Kidney glomerular epithelial cell (primary cell): ENCODE measurements around the gene UBL3.

ENCODE experiments used
- DNase-seq: peaks from one replicate; lab custom pipeline; 2025; lab: John Stamatoyannopoulos, UW

The UBL3 gene

DNA sequence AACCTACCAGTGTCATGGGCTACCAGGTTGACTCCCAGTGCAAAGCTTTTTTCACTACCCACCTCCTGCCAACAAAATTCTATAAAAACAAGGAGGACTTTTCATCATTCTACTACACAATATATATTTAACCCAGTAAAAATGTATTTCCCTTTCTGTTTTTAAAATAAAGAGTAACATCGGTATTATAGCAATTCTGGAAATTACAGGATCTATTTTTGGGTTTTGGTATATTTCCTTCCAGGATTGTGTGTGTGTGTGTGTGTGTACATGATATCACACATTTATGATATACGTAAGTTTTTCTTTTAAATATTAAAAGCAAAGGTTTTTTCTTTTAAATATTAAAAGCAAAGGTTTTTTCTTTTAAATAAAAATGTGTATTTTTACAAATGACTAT, 6.0 kb upstream of the UBL3 start:
- no peak for DNase-seq

DNA sequence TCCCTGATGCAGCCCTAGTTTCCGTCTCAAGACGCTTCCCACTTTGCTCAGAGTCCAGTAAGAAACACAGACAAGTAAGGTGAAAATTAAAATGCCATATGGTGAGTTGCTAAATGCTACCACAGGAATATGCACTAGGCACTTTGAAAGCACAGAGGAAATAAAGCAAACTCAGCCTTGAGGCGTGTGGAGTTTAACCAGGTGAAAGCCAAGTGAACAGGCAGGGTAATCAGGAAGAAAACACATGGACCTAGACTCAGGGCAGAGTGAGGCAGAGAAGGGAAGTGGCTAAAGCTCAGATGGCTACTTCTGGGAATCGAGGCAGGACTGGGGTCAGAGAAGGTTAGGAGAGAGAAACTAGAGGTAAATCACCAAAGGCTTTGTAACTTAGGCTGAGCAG, 5.4 kb upstream of the UBL3 start:
- DNase-seq, result no peak

DNA sequence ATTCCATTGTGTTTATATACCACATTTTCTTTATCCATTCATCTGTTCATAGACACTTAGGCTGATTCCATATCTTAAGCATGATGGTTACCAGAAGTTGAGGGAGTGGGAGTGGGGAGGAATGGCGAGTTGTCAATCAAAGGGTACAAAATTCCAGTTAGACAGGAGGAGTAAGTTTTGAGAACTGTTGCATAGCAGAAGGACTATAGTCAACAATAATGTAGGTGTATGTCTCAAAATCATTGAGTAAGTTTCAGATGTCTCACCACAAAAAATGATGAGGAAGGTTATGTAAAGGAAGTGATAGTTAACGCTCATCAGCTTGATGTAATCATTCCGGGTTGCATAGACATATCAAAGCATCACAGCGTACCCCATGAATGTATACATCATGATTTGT, 4.6 kb upstream of the UBL3 start:
- DNase-seq, result no peak

DNA sequence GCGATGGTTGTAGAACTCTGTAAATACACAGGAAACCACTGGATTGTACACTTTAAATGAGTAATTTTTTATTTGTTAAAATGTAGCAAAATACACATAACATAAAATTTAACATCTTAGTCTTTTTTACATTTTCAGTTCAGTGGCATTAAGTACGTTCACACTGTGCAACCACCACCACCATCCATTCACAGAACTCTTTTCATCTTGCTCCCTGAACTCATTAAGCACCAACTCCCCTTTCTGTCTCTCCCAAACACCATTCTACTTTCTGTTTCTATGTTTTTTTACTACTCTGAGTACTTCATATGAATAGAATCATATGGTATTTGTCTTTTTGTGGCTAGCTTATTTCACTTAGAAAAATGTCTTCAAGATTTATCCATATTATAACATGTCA, 2.7 kb upstream of the UBL3 start:
- DNase-seq, result no peak

DNA sequence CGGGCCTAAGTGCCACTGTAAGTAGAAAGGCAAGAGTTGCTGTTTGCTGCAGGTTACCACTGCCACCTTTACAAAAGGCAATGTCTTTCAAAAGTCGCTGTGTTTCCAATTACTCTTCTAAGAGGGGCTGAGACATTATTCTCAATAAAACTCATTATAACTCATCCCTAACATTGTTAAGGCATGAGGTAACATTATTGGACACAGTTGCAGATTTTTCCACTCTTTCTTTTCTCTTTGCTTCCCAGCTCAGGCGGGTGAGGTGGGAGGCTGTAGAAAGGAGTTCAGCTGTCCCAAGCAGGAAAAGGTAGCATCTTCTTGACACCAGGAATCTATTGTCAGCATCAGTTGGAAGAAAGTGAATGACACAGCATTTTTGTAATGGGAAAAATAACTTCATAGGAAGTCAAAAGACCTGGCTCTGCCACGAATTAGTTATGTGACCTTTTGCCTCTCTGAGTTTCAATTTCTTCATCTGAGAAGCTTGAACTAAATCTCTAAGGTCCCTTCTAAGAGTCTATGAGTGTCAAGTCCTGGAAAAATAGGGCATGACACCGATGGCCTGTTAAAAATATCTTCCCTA, 2.1 kb upstream of the UBL3 start:
- peak; percentile 16 for DNase-seq

DNA sequence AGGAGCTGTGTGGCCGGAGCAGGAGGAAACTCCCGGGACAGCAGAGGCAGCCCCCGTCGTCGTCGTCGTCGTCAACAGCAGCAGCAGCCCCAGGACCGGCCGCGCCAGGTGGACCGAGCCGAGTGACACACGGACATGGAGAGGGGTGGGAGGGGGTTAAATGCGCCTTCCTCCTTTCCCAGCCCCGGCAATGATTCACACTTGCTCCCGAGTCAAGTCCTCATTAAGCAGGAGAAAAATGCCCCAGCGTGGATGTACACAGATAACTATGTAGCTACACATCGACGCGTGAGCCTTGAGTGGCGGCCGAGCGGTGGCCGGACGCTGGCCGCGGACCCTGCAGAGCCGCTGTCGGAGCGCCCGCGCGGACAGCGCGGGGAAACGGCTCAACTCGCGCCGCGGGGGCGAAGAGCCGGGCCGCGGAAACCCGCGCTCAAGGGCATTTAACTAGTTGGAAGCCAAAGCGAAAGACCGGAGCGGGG, 645 bp downstream of the UBL3 start:
- peak; percentile 49 for DNase-seq

DNA sequence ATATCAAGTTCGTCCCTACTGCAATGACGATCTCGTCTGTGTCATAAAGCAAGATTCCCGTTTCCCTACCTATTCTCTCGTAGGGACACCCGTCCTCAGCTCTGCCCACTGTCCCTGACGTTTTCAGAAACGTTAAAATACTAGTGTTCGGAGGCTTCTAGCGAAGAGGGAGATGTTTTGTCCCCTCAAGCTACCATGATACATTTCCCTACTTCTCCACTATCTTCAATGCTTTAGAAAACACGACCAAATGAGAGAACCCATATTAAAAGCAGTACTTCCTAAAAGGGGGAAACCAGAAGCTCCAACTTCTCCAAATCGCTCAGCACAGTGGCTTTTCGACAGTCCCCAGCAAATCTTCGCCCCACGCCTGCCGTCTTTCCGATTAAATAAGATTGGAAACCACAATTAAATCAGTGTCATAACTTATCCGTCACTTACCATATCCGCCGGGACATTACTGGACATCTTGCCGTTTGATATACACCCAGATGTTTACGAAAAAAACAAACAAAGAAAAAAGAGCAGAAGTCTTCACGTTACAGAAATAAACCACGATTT, 1.3 kb downstream of the UBL3 start:
- peak; percentile 50 for DNase-seq

DNA sequence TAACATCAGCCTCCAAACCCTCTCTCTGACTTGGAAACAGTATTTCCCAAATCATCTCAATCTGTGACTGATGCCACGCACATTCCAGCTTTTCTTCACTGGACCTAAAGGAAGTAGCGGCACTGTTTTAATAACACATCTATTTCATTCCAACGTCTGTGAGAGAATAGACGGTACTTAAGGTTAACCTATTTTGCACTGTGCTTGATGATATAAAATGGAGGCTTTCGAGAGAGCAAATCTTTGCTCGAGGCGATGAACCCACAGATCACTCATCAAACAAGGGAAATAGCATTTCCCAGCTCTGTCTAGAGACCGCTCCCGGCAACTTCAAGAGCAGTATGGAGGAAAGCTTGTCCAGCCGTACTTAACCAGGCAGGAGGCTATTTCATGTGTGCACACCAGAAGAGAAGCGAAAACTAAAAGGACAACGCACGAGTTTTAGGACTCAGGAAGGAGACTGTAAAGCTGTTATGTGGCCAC, 2.9 kb downstream of the UBL3 start:
- DNase-seq, result peak; percentile 15

DNA sequence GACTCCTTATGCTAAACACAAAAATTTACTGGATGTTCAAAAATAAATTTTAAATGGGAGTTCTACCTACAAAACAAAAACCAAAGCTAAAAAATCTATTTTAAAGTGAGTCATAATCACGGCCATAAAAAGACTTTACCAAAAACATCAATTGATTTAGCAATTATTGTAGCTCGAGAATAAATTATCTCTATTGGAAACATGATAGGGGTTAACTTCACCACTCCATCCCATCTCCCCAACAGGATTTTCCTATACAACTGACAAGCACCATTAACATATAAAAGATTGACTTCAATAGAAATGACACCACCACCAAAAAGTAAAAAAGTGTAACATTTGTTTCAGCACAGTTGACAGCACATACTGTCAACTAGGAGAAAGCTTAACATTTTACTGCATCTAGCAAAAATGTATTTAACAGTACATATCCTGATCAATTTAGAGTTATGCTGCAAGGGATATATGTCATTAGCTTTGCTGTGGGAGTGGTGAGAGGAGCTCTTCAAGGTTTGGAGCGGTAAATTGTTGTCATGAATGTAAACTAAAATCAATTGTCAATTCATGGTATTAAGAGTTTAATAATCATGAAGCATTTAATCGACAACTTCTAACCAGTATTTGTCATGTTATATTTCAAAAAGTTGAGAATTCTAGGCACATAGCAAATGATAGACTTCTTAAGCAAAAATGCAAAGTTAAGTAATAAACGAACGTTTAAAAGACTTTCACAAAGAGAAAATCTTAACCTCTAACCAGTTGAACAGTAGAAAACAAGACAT, 3.8 kb downstream of the UBL3 start:
- DNase-seq, result no peak

DNA sequence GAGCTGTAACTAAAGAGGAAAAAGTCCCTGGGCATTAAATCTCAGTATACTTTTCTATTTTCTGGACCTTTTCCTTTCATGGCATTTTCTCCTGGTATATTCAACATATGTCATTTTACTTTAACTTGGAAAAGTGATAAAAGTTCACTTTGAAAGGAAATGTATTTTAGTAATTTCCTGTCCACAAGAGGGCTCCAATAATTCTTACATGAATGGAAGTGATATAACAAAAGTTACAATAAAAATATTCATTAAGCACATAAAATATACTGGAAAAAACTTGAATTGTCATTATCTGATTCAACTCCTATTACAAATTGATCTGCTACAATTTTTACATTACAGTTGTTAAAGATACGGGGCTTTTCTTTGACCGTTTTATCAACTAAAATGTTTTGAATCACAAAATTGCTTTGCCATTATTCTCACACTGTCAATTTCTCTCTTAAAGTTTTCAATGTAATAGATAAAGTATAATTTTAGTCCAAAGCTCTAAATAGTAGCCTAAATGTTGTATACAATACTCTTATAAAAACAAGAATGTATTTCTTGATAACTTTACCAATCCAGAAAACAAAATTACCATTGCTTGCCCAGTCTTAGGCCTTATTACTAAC, 4.9 kb downstream of the UBL3 start:
- DNase-seq, result peak; percentile 20

DNA sequence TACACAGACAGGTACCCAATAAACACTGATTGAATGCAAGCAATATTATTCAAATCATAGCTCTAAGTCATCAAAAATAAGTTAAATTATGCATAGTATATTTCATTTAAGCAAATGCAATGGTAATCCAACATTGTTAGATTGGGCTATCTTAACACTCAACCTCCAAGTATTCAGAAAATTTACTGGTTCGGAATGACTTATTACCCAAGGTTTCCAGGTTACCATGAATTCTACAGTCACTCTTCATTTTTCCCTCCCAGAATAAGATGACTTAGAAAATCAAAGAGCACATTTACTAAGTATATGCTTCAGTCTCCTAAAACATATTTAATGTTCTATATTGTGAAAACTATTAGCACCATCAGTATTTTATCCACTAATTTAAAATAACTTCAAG, 6.0 kb downstream of the UBL3 start:
- DNase-seq, result no peak

DNA sequence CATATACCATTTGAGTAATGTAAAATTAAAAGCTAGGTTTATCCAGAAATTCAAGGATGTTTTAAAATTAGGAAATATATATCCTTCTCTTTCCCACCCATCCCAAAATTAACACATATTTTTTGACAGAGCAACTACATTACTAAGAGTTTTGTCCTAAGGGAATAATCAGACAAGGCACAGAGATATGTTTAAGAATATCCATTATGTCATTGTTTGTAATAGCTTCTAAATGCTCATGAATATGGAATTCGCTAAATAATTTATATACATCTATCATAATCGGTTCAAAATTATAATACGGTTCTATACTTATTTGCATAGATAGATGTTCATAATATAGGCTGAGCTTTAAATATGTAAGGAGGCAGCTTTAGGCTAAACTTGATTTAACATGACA, 9.8 kb downstream of the UBL3 start:
- no peak for DNase-seq

DNA sequence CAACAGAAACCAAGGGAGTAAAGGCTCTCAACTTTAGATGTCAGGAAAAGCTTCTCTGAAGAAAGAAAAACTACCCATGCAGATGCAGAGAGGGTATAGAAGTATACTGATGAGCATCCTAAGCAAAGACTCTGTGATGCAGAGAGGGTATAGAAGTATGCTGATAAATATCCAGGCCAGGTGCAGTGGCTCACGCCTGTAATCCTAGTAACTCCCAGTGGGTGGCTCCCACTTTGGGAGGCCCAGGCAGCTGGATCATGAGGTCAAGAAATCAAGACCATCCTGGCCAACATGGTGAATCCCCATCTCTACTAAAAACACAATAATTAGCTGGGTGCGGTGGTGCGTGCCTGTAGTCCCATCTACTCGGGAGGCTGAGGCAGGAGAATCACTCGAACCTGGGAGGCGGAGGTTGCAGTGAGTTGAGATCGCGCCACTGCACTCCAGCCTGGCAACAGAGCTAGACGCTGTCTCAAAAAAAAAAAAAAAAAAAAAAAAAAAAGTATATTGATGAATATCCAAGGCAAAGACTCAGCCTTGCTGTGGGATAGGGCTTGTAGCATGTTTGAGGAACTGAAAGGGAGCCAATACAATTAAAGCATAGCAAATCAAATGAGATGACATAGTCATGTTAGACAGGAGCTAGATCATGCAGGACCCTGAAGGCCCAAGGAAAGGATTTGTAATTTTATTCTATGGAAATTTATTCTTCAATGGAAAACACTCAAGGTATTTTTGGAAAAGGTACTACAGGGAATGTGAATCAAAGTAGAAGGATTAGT, 14.9 kb downstream of the UBL3 start:
- DNase-seq, result no peak

DNA sequence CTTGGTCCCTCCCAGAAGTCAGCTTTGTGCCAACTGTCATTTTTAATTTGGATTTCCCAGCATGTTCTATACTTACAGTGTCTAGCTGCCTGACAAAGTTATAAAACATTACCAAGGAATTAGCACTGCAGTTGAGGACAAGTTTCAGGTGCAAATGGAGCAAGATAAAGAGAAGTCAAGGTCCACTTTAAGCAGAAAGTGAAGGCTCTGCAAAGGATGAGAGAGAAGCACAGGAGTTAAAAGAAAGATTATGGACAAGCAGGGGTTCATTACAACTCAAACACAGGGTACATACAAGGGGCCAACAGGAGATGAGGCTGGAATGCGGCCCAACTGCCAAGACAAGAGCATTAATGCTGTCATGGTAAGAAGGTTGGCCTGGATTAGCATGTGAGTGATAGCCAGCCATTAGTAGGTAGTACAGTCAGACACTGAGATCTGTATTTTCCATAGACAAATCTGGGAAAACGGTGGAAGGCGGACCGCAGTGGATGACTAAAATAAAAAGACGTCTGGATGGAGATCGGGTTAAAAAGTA, 17.6 kb downstream of the UBL3 start:
- no peak for DNase-seq

DNA sequence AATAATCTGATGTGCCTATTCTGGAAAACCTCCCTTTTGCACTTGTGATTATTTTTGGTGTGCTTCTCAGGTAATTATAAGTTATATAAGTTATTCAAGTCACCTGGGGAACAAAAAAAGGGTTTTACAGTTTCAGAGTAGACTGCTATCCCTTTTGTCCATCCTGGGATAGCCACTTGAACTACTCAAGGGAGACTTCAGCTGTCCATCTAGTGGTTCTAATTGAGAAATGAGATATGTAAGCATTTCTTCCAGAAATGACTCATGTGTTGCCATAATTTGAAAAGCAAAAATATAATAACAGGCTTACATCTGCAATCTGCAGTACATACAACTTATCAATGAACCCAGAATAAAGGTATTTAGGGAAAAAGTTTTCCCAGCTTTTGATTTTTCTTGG, 20.4 kb downstream of the UBL3 start:
- no peak for DNase-seq

DNA sequence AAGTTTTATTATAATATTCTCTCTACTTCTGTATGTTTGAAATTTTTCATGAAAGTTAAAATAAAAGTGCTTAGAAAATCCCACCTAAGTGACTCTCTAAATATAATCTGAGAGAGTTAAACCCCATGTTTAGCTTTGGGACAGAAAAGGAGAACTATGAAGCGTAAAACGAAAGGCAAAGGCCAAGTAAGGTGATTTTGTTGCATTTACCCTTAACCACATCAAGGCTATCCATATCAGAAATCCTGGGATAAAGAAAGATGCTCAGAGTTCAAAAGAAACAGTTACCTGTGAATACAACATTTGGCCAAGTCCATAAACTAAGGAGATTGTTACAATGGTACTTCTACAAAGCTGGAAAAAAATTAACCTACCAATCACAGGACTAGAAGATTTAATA, 31.3 kb downstream of the UBL3 start:
- no peak for DNase-seq

DNA sequence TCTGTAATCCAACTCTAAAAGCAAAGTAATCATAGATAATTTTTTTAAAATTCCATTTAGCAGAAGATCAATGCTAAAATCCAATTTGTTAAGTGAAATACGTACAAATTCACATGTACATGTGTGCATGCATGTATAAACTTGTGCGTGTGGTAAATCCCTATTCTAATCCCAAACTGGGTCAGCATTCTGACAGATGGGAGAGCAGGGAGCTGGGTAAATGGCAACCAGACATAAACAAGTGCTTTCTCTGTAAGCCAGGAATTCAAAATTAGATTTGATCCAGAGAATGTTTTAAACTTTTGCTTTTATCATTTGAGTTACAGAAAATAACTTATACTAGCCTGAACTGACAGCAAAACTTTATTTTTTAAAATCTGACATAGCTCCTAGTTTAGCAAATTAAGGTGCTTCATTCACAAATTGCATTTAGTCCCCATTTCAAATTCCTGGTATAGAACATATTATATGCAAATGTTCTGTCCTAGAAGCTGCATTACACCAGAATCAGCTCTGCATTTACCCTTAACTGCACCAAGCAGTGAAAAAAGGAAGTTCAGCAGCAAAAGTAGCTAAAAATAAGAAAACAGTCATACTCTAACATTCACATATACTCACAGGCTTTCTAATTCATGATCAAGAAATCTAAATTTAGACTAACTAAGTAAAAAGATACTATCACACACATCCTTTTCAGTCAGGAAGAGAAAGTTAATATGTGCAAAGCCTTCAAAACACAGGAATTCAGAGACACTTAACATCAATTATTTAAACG, 32.6 kb downstream of the UBL3 start:
- no peak for DNase-seq

DNA sequence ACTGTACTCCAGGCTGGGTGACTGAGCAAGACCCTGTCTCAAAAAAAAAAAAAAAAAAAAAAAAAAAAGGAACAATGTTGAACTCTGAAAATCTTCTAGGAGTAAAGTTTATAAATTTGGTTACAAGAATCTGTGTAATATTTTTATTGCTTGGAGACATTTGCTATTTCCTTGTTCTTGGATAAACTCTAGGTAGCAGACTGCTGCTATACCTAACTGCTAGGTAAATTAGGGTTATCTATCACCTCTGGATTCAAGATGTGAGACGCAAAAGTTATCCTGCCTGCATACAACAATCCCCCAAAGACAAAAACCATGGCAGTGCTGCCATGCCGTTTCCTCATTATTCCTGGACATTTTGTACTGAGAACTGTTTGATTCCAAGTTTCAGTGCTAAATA, 33.7 kb downstream of the UBL3 start:
- DNase-seq, result no peak

DNA sequence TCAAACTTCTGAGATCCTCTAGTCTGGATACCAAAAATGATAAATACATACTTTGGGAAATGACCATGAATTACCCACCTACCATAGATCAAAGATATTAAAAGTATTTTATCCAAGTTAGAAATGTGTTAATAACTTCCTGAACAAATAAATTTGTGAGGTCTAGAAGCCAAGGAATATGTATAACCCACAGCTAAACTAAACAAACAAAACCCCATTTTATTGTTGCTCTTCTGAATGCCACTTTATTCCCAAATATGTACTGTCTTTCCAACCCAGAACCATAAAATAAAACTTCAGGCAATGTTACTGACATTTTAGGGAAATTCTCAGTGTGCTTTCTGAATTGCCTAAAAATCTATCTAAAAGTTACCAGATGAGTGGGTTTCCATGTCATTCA, 35.1 kb downstream of the UBL3 start:
- DNase-seq, result no peak

DNA sequence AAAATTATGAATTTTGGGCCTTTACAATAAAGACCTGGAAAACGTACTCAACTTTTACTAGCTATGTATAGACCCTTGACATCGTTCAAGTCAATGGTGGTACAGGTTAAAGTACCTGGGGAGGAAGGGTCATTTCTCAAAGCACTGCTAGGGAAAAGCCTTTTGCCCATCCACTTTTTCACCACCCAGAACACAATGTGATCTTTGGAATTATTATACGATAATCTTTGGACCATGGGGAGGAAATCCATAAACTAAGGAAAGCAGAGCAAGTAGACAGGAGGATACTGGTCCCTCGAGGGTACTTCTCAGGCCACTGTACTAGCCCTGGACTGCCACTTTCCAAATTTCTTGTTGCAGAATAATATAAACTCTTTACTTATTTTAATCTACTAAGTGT, 39.5 kb downstream of the UBL3 start:
- no peak for DNase-seq

DNA sequence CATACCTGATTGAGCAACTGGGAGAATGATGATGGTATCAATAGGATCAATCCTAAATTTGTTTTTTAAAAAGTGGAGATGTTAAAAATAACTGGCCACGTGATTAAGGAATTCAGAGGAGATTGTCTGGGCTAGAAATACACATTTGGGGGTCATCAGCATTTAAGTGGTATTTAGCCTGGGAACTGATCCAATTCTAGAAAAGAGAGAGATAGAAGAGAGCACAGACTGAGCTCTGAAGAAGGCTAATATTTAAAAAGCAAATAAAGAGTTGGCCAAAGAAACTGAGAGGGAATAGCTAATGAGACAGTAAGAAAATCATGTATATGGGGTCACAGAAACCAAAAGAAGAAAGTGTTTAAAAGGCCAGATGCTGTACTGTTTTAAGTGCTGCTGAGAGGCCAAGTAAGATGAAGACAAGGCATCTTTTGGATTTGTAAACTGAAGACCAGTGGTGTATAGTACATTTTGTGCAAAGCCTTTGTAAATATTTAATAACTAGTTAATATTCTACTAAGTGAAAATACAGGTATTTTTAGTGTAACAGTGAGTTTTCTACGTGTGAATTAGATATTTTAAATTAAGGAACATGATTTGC, 40.2 kb downstream of the UBL3 start:
- no peak for DNase-seq
